ENCODE measurements around the gene E2F7. TPM values are rescaled to one million over a fixed set of nuclear protein-coding genes. Genes with fewer than 3 reads are reported as not detected.

The E2F7 gene
- total RNA-seq, 4 donors from 2014 or later, result 0.51 TPM; not detected in 3

DNA sequence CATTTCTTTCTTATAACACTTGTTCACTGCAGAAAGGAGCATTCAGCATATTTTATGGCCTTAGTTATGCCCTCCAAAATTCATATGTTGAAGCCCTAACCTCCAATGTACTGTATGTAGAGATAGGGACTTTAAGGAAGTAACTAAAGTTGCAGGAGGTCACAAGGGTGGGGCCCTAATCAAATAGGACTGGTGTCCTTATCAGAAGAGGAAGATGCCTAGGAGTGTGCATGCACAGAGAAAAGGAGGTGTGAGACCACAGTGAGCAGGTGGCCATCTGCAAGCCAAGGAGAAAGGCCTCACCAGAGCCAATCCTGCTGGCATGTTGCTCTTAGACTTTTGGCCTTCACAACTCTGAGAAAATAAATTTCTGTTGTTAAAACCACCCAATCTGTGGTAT, 12.9 kb upstream of the E2F7 start:
- TF ChIP-seq, protein P1, sequence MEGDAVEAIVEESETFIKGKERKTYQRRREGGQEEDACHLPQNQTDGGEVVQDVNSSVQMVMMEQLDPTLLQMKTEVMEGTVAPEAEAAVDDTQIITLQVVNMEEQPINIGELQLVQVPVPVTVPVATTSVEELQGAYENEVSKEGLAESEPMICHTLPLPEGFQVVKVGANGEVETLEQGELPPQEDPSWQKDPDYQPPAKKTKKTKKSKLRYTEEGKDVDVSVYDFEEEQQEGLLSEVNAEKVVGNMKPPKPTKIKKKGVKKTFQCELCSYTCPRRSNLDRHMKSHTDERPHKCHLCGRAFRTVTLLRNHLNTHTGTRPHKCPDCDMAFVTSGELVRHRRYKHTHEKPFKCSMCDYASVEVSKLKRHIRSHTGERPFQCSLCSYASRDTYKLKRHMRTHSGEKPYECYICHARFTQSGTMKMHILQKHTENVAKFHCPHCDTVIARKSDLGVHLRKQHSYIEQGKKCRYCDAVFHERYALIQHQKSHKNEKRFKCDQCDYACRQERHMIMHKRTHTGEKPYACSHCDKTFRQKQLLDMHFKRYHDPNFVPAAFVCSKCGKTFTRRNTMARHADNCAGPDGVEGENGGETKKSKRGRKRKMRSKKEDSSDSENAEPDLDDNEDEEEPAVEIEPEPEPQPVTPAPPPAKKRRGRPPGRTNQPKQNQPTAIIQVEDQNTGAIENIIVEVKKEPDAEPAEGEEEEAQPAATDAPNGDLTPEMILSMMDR (IDR thresholded peaks at IDR 0.05; ENCODE audit: low read depth), result no peak

DNA sequence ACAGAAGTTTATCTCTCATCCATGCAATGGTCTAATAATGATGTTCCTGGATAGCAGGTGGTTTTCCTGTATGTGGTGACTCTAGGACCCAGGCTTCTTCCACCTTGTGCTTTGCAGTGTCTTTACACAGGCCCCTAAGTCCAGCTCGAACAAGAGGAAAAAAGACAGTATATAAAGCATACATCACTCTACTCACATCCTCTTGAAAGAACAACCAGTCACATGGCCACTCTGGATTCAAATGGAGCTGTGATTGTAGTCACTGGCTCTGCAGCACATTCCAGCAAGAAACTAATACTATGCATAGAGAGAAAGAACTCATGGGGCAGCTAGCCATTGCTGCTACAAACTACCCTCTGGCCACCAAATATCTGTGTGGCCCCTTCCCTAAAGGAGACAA, 11.5 kb upstream of the E2F7 start:
- TF ChIP-seq, protein P1 (IDR thresholded peaks at IDR 0.05; ENCODE audit: low read depth), result no peak

DNA sequence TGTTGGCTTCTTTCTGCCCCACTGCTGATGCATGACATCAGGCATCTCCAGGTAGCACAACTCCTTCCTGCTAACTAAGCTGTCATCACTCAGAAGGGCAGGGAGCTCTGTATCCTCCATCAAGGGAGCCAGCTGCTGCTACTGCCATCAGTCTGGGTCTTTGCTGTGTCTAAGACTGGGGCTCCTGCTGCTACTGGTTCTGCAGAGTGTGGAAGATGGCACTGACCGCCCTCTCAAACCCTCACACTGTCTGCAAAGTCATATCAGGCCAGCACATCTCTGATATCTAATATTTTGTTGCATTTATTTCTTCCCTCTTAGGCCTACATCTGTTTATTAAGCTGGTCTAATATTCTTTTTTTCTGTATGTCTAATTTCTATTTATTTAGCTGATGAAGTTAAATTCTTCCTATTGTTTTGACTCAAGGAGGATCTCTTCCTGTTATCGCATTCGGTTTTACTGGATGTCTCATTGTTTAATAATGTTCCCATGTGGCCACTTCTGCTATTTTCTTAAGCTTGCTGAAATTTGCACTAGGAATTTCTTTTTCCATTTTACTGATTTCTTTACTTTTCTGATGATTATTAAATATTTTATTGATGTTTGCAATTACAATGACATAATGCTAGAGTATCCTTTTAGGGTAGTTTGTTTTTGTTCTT, 7.6 kb upstream of the E2F7 start:
- TF ChIP-seq, protein P1 (IDR thresholded peaks at IDR 0.05; ENCODE audit: low read depth), result no peak

DNA sequence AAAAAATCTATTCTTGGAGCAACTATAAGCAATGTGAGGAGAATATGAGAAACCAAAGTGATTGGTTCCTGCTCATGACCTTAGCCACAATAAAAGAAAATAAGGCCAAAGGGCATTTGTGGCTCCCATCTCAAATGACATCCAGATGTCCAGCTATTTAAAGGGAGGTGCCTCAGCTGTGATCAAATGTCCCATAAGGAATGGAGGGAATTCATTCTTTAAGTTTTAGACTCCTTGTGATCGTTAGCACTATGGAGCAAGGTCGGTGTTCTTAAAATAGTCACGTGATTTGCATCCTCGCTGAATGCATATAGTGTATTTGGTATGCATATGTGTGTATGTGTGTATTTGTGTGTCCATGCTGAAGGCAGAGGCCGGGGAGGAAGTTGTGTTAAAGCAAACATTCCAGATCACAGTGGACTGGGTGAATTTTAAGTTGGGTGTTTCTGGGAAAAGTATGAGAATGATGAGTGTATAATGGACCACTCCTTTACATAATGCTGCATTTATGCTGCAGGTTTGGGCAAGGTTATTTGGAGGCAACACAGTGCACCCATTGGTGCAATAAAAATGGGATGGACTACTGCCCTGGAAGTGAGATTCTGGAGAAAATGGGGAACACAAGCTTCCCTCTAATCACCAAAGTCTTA, 5.6 kb upstream of the E2F7 start:
- TF ChIP-seq, protein P1 (IDR thresholded peaks at IDR 0.05; ENCODE audit: low read depth), result no peak

DNA sequence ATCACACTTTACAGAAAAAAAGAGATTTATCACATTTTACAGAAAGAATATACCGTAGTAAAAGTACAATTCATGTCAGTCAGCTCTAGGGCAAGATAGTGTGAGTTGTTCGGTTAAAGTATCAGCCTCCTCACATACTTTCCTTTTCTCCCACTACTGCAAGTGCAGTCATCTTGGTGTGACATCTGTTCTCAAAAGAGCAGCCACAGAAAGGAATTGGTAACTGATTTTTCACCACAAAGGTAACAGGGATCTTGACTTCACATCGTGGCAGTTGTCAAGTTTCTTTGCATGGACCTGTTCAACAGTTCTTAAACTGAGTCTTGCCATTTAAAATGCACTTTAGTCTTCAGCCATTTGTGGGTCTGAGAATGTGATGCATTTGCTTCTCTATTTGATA, 5.0 kb upstream of the E2F7 start:
- TF ChIP-seq, protein P1 (IDR thresholded peaks at IDR 0.05; ENCODE audit: low read depth), result no peak

DNA sequence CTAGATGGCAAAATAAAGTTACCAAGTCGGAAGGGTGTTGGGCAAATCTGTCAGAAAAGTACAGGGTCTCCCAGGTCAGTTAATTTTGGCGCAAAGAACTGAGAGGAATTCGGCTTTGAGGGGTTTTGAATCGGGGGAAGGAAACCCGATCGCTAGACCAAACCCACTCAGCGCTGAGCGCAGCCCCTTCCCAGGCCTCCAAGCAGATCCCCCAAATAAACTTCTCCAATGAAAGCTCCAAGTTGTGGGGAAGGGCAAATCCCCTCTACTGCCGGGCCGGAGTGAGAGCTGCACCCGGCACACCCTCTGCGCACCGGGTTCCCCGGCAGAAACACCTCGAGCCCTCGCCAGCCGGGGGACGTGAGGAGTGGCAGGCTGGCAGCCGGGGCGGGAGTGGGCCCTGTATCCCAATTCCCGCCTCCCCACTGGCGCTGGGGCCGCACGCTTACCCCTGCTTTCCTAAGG, 441 bp downstream of the E2F7 start:
- TF ChIP-seq, protein P1 (IDR thresholded peaks at IDR 0.05; ENCODE audit: low read depth), result no peak

DNA sequence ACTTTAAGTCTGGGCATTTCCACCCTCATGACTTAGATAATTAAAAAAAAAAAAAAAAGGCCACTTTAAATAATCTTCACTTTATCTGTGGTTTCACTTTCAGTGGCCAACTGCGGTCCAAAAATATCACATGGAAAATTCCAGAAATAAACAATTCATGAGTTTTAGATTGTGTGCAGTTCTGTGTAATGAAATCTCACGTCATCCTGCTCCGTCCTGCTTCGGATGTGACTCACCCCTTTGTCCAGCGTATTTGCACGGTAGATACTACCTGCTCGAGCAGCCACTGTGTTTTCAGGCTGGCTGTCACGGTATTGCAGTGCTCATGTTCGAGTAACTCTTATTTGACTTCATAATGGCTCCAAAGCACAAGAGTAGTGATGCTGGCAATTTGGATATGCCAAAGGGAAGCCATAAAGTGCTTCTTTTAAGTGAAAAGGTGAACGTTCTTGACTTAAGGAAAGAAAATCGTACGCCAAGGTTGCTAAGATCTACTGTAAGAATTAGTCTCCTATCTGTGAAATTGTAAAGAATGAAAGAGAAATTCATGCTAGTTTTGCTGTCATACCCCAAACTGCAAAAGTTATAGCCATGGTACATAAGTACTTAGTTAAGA, 2.4 kb downstream of the E2F7 start:
- TF ChIP-seq, protein P1 (IDR thresholded peaks at IDR 0.05; ENCODE audit: low read depth), result no peak
